ENCODE results near the gene DDX41. TPM values are rescaled to one million over a fixed set of nuclear protein-coding genes. Genes with fewer than 3 reads are reported as not detected.

The DDX41 gene
- total RNA-seq, 1 donor from 2014 or later: 125 TPM

GRCh38 chr5:177520916-177521513 lies 4.3 kb upstream of the DDX41 start:
- intact Hi-C loops (cut with DNase I): no loop called here
- H3K9me3 ChIP-seq: no peaks in the 10 kb centered on the region
- TF ChIP-seq POLR2A (IDR thresholded peaks at IDR 0.05): no peak
- TF ChIP-seq POLR2AphosphoS5 (IDR thresholded peaks at IDR 0.05; ENCODE audit: insufficient read depth in 1 of 2, low read depth in 1 of 2): no peak
- DNase-seq (ENCODE audit: extremely low spot score in 2 of 2): no peak
- no peak overlapping the region for H3K4me3 ChIP-seq
- peaks cover 4% of the 10 kb centered on the region for H3K4me1 ChIP-seq
- peaks cover 0 to 43% of the 10 kb centered on the region in 2 donors for H3K36me3 ChIP-seq
- H3K27me3 ChIP-seq: no peaks in the 10 kb centered on the region
- H3K27ac ChIP-seq: no peak overlapping the region

- peaks cover 11% of the 10 kb centered on the region for H3K4me1 ChIP-seq
- TF ChIP-seq POLR2A (IDR thresholded peaks at IDR 0.05): no peak
- TF ChIP-seq CTCF (IDR thresholded peaks at IDR 0.05): no peak
- no peak for TF ChIP-seq POLR2AphosphoS5 (IDR thresholded peaks at IDR 0.05; ENCODE audit: insufficient read depth in 1 of 2, low read depth in 1 of 2)
- no peaks in the 10 kb centered on the region for H3K9me3 ChIP-seq
- H3K36me3 ChIP-seq: peaks cover 0 to 40% of the 10 kb centered on the region in 2 donors
- no peak overlapping the region for H3K4me3 ChIP-seq
- no peaks in the 10 kb centered on the region for H3K27me3 ChIP-seq
- intact Hi-C loops (cut with DNase I): no loop called here
- no peak for DNase-seq (ENCODE audit: extremely low spot score in 2 of 2)
- H3K27ac ChIP-seq: no peak overlapping the region
Measured at GRCh38 chr5:177520271-177520670, 3.5 kb upstream of the DDX41 start.

GRCh38 chr5:177519463-177520235 lies 2.9 kb upstream of the DDX41 start:
- no peak for DNase-seq (ENCODE audit: extremely low spot score in 2 of 2)
- H3K36me3 ChIP-seq: peaks cover 0 to 40% of the 10 kb centered on the region in 2 donors
- H3K9me3 ChIP-seq: no peaks in the 10 kb centered on the region
- TF ChIP-seq POLR2AphosphoS5 (IDR thresholded peaks at IDR 0.05; ENCODE audit: insufficient read depth in 1 of 2, low read depth in 1 of 2): no peak
- TF ChIP-seq CTCF (IDR thresholded peaks at IDR 0.05): no peak
- no peak for TF ChIP-seq POLR2A (IDR thresholded peaks at IDR 0.05)
- intact Hi-C loops (cut with DNase I): no loop called here
- no peaks in the 10 kb centered on the region for H3K27me3 ChIP-seq
- no peak overlapping the region for H3K27ac ChIP-seq
- no peak overlapping the region for H3K4me3 ChIP-seq
- peaks cover 13% of the 10 kb centered on the region for H3K4me1 ChIP-seq

GRCh38 chr5:177515580-177515979 lies 1.2 kb downstream of the DDX41 start:
- DNase-seq (ENCODE audit: extremely low spot score in 2 of 2): no peak
- Histone ChIP-seq H3K9me3 (no peaks in the 10 kb centered on the region), H3K27ac (no peak overlapping the region), H3K27me3 (no peaks in the 10 kb centered on the region), H3K4me3 (peak overlapping the region; percentile 81 to 95), H3K4me1 (peaks cover 13% of the 10 kb centered on the region), H3K36me3 (peaks cover 0 to 58% of the 10 kb centered on the region in 2 donors)
- intact Hi-C loops (cut with DNase I): no loop called here
- TF ChIP-seq CTCF (IDR thresholded peaks at IDR 0.05): no peak
- no peak for TF ChIP-seq POLR2A (IDR thresholded peaks at IDR 0.05)
- no peak for TF ChIP-seq POLR2AphosphoS5 (IDR thresholded peaks at IDR 0.05; ENCODE audit: insufficient read depth in 1 of 2, low read depth in 1 of 2)

GRCh38 chr5:177514541-177514940 lies 2.2 kb downstream of the DDX41 start:
- Histone ChIP-seq H3K4me1 (peaks cover 18% of the 10 kb centered on the region), H3K27ac (no peak overlapping the region), H3K36me3 (peaks cover 0 to 54% of the 10 kb centered on the region in 2 donors), H3K9me3 (no peaks in the 10 kb centered on the region), H3K27me3 (no peaks in the 10 kb centered on the region), H3K4me3 (no peak overlapping the region)
- no peak for TF ChIP-seq CTCF (IDR thresholded peaks at IDR 0.05)
- no peak for TF ChIP-seq POLR2AphosphoS5 (IDR thresholded peaks at IDR 0.05; ENCODE audit: insufficient read depth in 1 of 2, low read depth in 1 of 2)
- no peak for TF ChIP-seq POLR2A (IDR thresholded peaks at IDR 0.05)
- intact Hi-C loops (cut with DNase I): no loop called here
- DNase-seq (ENCODE audit: extremely low spot score in 2 of 2): no peak

All from vagina (tissue), 2 donors.